AG08396 (cell line): ENCODE measurements around the gene NRXN3.

ENCODE experiments used
- DNase-seq: peaks from one replicate; pipeline ENCODE4 v3.0.0; 2012; ENCODE audit warnings: low spot score, mixed read lengths

Gene NRXN3

DNA sequence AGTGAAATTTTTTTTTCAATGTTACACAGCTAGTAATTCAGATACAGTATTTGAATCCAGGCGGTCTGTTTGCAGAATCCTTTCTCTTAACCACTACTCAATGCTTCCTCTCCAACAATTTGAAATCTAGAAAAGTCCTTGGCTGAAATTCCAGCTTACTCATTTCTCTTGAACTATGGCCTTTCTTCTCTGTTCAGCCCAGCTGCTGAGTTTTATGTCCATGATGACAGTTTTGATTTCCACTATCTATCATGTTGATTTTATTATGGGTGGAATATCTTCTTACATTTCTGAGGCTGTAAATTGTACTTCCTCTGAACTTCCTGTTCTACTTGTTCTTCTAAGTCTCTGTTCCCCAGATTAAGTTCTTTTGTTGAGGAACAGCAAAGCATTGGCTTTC, 1725.8 kb downstream of the NRXN3 start:
- DNase-seq: no peak

DNA sequence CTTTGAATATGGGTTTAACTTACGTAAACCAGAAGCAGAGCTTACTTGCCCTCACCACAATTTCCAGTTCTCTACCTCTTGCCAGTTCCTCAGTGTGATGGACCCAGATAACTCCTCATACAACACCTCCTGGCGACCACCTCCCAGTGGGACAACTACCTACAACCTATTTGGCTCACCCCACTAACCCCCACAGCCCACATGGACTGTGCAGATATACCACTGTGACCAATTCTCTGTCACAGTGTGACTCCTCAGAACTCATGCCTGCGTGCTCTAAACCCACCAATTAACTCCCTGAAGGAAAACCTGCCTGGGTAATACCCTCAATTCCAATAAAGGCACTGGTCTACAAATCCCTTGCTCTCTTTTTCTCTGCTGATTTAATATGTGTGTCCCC, 1729.4 kb downstream of the NRXN3 start:
- DNase-seq: no peak

DNA sequence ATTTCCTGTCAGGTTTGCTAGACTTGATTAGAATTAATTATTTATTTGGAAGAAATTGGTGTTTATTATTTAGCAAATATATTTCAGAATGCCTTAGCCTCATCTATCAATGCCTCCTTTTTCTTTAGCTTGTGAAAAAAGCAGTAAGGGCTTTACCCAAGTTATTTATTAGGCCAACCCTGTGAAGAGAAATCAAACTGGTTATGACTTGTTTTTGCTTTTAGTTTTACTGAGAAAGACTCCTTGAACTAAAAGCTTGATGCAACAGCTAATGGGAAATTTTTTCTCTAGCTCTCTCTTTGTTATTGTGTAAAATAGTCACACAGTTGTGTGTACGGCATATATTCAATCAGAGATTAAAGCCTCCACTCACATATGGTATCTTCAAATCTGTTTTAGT, 1734.3 kb downstream of the NRXN3 start:
- no peak for DNase-seq

DNA sequence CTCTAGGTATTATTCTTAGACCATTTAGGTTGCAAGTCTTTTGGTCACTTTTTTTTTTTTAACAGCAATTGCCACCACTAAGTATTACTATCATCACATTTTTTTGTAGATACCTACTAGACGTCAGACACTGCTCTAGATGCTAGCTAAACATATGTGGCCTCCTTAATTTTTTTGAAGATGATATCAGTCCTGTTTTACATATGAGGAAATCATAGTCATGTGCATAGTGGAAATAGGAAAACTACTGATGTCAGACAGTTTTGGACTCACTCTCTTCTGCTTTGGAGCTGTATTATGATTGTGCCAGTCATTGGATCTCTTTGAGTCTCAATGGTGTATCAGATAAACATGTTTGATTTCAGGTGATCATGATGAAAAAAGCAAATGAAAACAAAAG, 1736.8 kb downstream of the NRXN3 start:
- no peak for DNase-seq

DNA sequence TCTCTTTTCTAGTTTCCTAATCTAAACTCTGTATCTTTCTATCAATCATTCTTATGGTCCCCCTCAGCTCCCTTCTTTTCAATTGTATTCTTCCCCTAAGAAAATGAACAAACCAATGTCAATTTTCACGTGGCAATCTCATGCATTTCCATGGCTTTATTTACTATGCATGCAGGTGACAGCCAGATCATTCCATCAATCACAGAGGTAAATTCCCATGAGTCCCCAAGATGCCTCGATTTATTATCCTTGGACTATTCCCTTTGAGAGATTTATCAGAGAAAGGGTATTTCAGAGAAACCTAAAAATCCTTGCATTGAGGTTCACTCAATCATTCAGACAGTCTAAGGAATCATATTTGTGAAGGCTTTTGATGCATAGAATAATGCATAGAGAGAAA, 1739.9 kb downstream of the NRXN3 start:
- no peak for DNase-seq

DNA sequence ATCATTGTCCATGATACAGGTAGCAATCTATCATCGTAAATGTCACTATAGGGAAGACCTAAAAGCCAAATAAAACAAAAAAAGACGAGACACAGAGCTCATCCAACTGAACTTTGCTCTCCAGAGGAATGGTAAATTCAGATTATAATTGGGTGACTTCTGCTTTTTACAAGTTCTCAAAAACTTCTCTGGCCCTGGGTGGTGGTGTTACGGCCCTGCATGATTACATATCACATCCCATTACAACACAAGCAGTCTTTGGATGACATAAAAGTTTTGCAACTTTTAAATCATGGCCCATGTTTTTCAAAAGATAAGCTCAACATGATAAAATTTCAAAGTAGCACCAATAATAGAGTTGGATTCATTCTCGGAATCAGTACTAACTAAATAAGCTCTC, 1741.6 kb downstream of the NRXN3 start:
- no peak for DNase-seq

DNA sequence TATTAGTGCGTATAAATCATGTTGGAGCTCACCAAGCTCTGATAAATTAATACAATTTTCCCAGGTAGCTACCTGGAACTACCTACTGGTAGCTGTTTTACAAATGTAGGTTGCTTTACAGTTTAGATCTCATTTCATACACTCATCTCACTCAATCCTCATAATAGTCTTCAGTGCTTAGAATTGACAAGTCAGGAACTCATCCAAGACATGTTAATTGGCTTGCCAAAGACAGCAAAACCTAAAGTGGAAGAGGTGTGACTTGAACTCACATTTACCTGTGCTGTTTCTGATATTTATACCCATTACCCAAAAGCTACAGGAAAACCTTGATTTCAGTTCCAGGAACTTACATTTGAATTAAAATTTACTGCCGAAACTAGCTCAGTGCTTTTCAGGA, 1744.4 kb downstream of the NRXN3 start:
- no peak for DNase-seq

DNA sequence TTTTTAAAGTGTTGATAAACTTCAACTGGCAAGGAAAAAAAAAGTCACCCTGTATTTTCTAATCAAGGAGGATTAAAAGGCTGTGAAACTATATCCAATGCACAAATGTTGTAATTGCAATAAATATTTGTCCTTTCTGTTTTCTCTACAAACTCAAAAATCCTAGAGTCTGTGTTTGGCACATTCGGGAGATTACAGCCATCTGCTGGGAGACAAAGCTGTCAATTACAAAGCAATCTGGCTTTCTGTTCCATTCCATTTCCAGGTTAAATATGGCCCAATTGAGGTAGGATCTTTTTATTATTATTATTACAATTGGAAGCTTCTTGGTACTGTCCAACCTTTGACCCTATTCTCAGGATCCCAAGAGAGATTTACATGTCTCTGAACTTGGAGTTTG, 1745.2 kb downstream of the NRXN3 start:
- no peak for DNase-seq

DNA sequence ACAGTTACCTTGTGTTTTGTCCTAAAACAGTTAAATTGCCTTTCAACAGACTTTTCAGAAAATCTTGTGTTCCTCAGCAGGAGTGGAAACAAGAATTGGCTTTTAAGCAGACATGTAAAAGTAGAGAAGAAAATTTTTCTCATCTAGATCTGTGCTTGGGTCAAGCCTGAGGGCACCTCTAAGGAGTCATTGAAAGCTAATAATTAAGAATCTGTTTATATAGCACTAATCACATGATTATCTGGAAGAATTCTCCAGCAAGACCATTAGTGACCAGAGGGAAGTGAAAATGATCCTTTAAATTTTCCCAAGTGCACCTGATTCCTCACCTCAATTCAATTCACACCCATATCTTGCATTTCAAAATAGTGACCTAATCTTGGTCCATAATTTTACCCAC, 1746.1 kb downstream of the NRXN3 start:
- DNase-seq: no peak

DNA sequence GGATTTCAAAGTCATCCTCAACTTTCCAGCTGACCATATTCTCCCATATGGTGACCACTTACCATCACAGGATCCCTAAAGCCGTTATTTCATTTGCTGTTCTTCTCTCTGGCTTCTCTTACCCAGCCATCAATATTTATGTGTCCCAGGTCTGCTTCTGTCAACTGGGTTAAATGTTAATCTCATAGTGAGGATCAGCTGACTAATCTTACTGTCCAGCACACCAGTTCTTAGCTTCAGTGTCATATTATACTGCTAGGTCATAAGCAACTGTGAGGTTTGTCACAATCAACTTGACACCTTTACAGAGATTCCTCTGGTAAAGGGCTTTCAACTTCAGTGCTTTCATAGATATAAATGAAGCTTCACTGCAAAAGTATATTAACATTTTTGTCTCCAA, 1746.7 kb downstream of the NRXN3 start:
- DNase-seq: no peak
